Liver (tissue), 9 donors: ENCODE results near the gene IFT27. TPM values are rescaled to one million over a fixed set of nuclear protein-coding genes. Genes with fewer than 3 reads are reported as not detected.

Experiments used
- DNase-seq: peaks from one replicate; pipeline ENCODE4 v3.0.0-alpha.2; 2017; ENCODE audit warnings: low spot score
- H3K27ac ChIP-seq, 2 donors: one replicate each; pipeline ENCODE4 v1.7.0; 2013; ENCODE audit warnings: inconsistent platforms in 2 of 2, low read length in 2 of 2, control low read depth in 1 of 2, low read depth in 1 of 2, mild to moderate bottlenecking in 1 of 2
- H3K27me3 ChIP-seq, 4 donors: one replicate each; pipeline versions ENCODE4 v1.6.1 to v1.7.0; 2013; ENCODE audit warnings: low read length in 3 of 4, inconsistent platforms in 1 of 4, mild to moderate bottlenecking in 1 of 4, moderate library complexity in 1 of 4; ENCODE audit not compliant: control insufficient read depth in 4 of 4, insufficient read depth in 4 of 4
- H3K36me3 ChIP-seq, 4 donors: one replicate each; pipeline versions ENCODE4 v1.6.1 to v1.7.0; 2013; ENCODE audit warnings: low read length in 3 of 4, mild to moderate bottlenecking in 3 of 4, low read depth in 1 of 4, moderate library complexity in 1 of 4; ENCODE audit not compliant: control insufficient read depth in 4 of 4, insufficient read depth in 3 of 4
- H3K4me1 ChIP-seq, 4 donors: one replicate each; pipeline versions ENCODE4 v1.6.1 to v1.7.0; 2013; ENCODE audit warnings: low read length in 3 of 4, mild to moderate bottlenecking in 3 of 4, moderate library complexity in 1 of 4; ENCODE audit not compliant: control insufficient read depth in 4 of 4, insufficient read depth in 4 of 4
- H3K4me3 ChIP-seq, 3 donors: one replicate each; pipeline versions ENCODE4 v1.6.1 to v1.7.0; 2013; ENCODE audit warnings: low read length in 3 of 3, control low read depth in 1 of 3, low read depth in 1 of 3, mild to moderate bottlenecking in 1 of 3
- H3K9ac ChIP-seq, 2 donors: one replicate each; pipeline ENCODE4 v1.7.0; 2013; ENCODE audit warnings: low read length in 2 of 2, mild to moderate bottlenecking in 2 of 2, moderate library complexity in 2 of 2, control low read depth in 1 of 2, low read depth in 1 of 2
- H3K9me3 ChIP-seq, 4 donors: one replicate each; pipeline versions ENCODE4 v1.6.1 to v1.7.0; 2013; ENCODE audit warnings: low read length in 3 of 4; ENCODE audit not compliant: control insufficient read depth in 4 of 4
- EGR1 ChIP-seq, 2 donors: IDR thresholded peaks; 2 replicates each; pipeline ENCODE4 v1.6.1; 2016 to 2018; ENCODE audit warnings: antibody characterized with exemption in 2 of 2, low read depth in 2 of 2
- JUND ChIP-seq, 2 donors: IDR thresholded peaks; 2 replicates each; pipeline ENCODE4 v1.6.1; 2016; ENCODE audit warnings: antibody characterized with exemption in 2 of 2
- RAD21 ChIP-seq, 2 donors: IDR thresholded peaks; 2 replicates each; pipeline ENCODE4 v1.6.1; 2016; ENCODE audit warnings: antibody characterized with exemption in 2 of 2, mild to moderate bottlenecking in 2 of 2
- RXRA ChIP-seq, 2 donors: IDR thresholded peaks; 2 replicates each; pipeline ENCODE4 v1.6.1; 2017 to 2018; ENCODE audit warnings: antibody characterized with exemption in 2 of 2, mild to moderate bottlenecking in 1 of 2
- WGBS: extraction: QIAGEN DNeasy Blood & Tissue Kit; methylation state at CpG from one replicate; pipeline ENCODE4 v1.1.7; 2013; 5-methylcytosine and 5-hydroxymethylcytosine counted together
- polyA plus RNA-seq, 2 donors: library from polyadenylated mRNA; stranded (reverse) in 1 of 2; unstranded in 1 of 2; fragments of 200-250 nt in 1 of 2; fragments of >200 nt in 1 of 2; fragmentation: Nextera tagmentation in 1 of 2; extraction: Ambion mirVana in 1 of 2; gene quantifications; one replicate each; pipeline versions ENCODE4 v1.2.1 to v1.2.3, GENCODE V29; 2013 to 2015
- total RNA-seq, 2 donors: library from RNA; depleted of rRNA; stranded (reverse); fragments of >200 nt; gene quantifications; one replicate each; pipeline ENCODE4 v1.2.3, GENCODE V29; 2014
- TF ChIP-seq, protein P1 (sequence below): IDR thresholded peaks from 2 replicates; pipeline ENCODE4 v1.6.1; 2016; ENCODE audit warnings: antibody characterized with exemption
- TF ChIP-seq, protein P2 (sequence below): IDR thresholded peaks from 2 replicates; pipeline ENCODE4 v1.6.1; 2016; ENCODE audit warnings: antibody characterized with exemption
- TF ChIP-seq, protein P3 (sequence below): fragments of 150-350 bp; IDR thresholded peaks from 2 replicates; pipeline ENCODE4 v1.5.1; 2017; ENCODE audit warnings: improper control_type of control experiment, low read depth, low read length; ENCODE audit not compliant: missing input control
- donor health status: healthy.
- donor health status: healthy.
- donor health status: healthy.
- donor health status: healthy.
- donor health status: healthy.

IFT27 gene
- total and polyA plus RNA-seq, 4 donors, result 7.2 to 12.4 (median 9.6) TPM

DNA sequence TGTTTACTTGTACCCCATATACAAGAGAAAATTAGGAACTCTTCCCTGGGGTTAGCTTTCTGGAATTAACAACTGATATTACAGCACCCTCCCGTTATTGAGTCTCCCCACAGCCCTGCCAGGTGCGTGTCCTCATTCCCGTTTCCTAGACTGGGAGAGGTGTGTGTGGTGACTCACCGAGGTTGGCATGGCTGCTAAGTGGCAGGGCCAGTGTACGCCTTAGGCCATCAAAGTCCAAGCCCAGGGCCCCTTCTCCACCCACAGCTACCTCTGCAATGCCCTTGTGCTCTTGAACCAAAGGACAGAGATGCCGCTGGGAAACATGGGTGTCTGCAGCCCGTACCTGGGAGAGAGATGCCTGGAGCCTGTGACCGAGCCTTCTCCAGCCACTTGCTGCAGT, 12.3 kb downstream of the IFT27 start (continued):
- TF ChIP-seq, protein P1, sequence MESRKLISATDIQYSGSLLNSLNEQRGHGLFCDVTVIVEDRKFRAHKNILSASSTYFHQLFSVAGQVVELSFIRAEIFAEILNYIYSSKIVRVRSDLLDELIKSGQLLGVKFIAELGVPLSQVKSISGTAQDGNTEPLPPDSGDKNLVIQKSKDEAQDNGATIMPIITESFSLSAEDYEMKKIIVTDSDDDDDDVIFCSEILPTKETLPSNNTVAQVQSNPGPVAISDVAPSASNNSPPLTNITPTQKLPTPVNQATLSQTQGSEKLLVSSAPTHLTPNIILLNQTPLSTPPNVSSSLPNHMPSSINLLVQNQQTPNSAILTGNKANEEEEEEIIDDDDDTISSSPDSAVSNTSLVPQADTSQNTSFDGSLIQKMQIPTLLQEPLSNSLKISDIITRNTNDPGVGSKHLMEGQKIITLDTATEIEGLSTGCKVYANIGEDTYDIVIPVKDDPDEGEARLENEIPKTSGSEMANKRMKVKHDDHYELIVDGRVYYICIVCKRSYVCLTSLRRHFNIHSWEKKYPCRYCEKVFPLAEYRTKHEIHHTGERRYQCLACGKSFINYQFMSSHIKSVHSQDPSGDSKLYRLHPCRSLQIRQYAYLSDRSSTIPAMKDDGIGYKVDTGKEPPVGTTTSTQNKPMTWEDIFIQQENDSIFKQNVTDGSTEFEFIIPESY, result no peak
- TF ChIP-seq RAD21 (IDR thresholded peaks at IDR 0.05), result no peak

DNA sequence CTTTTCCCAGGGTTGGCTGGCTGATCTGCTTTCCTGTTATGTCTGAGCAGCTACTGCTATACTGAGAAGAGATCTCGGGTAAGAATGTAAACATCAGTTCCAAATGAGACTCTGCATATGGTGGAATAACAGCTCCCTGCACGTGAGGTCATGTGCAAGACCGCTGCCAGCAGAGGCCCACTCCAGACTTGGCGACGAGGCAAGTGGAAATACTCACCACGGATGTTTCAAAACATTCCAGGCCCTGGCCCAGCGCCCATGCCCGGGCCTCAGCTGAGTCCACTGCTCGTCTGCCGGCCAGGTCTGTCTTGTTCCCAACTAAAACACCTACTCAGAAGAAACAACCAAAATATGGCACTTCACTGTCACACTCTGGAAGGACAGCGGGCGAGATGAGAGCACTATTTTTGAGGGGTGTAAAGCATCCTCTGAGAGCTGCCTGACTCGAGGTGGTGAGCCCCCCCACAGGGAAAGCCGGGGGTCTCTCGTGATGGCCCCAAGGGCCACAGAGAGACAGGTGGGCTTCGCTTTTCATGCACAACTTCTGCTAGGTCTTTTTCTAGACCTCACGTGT, 13.1 kb downstream of the IFT27 start:
- Histone ChIP-seq H3K36me3 (peaks cover 0 to 9% (median 2%) of the 10 kb centered on the region in 4 donors), H3K27ac (no peak overlapping the region)
- 74% methylated on average over 17 of the region's 17 CpGs for WGBS

DNA sequence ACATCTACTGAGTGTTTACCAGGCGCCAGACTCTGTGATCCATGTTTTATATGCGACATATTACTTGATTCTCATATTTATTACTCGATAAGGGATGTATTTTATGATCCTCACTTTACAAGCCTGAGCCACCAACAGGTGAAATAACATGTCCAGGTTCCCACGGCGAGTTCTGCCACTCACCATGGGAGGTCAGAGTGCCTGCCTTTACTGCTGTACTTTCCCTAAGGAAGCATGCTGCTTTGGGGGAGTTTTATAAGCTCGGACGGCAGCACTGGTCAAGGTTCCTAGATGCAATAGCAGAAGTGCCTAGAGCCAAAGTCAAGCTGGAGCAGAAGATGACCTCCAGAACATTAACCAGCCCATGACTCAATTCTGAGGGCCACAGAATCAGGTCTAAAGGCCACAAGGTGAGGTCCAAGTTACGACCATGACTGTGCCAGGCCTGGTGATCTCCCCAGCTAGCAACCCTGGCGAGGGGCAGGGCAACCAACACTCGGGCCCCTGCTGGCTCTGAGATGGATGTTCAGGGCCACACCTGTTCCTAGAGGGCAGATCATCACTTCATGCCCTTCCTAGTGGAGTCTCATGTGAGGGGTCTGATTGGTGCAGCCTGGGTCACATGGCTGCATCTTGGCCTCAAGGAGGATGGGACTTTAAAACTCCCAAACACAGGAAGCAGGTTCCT, 14.2 kb downstream of the IFT27 start:
- WGBS, result 91% methylated on average over 10 of the region's 10 CpGs

More for the DNA sequence above, 13.1 kb downstream of the IFT27 start:
- no peaks in the 10 kb centered on the region for H3K9me3 ChIP-seq
- no peak overlapping the region for H3K9ac ChIP-seq
- no peak overlapping the region for H3K4me3 ChIP-seq
- H3K4me1 ChIP-seq, result no peaks in the 10 kb centered on the region
- no peaks in the 10 kb centered on the region for H3K27me3 ChIP-seq
- TF ChIP-seq, protein P1, result no peak
- TF ChIP-seq, protein P2, sequence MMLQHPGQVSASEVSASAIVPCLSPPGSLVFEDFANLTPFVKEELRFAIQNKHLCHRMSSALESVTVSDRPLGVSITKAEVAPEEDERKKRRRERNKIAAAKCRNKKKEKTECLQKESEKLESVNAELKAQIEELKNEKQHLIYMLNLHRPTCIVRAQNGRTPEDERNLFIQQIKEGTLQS, result no peak
- no peak for TF ChIP-seq RXRA (IDR thresholded peaks at IDR 0.05)
- DNase-seq, result no peak

More for the DNA sequence above, 14.2 kb downstream of the IFT27 start:
- no peaks in the 10 kb centered on the region for H3K27me3 ChIP-seq
- peaks cover 0 to 9% (median 1%) of the 10 kb centered on the region in 4 donors for H3K36me3 ChIP-seq
- no peak overlapping the region for H3K27ac ChIP-seq
- no peak overlapping the region for H3K4me3 ChIP-seq
- TF ChIP-seq, protein P3, sequence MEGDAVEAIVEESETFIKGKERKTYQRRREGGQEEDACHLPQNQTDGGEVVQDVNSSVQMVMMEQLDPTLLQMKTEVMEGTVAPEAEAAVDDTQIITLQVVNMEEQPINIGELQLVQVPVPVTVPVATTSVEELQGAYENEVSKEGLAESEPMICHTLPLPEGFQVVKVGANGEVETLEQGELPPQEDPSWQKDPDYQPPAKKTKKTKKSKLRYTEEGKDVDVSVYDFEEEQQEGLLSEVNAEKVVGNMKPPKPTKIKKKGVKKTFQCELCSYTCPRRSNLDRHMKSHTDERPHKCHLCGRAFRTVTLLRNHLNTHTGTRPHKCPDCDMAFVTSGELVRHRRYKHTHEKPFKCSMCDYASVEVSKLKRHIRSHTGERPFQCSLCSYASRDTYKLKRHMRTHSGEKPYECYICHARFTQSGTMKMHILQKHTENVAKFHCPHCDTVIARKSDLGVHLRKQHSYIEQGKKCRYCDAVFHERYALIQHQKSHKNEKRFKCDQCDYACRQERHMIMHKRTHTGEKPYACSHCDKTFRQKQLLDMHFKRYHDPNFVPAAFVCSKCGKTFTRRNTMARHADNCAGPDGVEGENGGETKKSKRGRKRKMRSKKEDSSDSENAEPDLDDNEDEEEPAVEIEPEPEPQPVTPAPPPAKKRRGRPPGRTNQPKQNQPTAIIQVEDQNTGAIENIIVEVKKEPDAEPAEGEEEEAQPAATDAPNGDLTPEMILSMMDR, result no peak
- no peak for TF ChIP-seq JUND (IDR thresholded peaks at IDR 0.05)
- TF ChIP-seq, protein P2, result no peak
- no peak for TF ChIP-seq EGR1 (IDR thresholded peaks at IDR 0.05; ENCODE audit: low read depth in 2 of 2)
- H3K9ac ChIP-seq, result no peak overlapping the region
- no peaks in the 10 kb centered on the region for H3K4me1 ChIP-seq
- DNase-seq, result no peak
- H3K9me3 ChIP-seq, result no peaks in the 10 kb centered on the region
